ENCODE data around the gene C14orf119. TPM values are rescaled to one million over a fixed set of nuclear protein-coding genes. Genes with fewer than 3 reads are reported as not detected.
A peak's percentile ranks its signal among the peaks of the same experiment; 100 is the strongest.

The C14orf119 gene
- total and polyA plus RNA-seq, 4 experiments from 2014 or later: 49.7 to 147 (median 67.1) TPM

DNA sequence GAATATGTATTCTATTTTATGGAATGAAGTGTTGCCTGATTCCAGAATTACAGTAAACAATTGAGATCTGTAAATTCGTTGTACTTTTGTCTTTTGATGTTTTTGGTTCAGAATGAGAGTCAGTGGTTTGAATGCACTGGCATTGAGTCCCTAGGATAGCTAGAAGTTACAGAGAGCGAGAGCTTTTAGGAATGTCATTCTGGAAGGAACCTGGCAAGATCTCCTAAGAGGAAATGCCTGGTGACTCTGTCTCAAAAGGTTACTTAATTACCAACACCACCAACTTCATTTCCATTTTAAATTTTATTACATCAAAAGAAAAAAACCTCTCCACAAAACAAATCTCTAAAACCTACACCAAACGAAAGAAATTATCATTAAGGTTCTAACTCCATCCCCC lies 29.7 kb downstream of the C14orf119 start:
- Histone ChIP-seq H3K36me3 (ENCODE audit: insufficient read depth, low read length) (no peaks in the 10 kb centered on the region), H3K9me3 (ENCODE audit: control insufficient read depth in 1 of 2, low read length in 2 of 2) (no peaks in the 10 kb centered on the region), H3K27me3 (ENCODE audit: insufficient read depth, low read length) (no peaks in the 10 kb centered on the region), H3K4me3 (ENCODE audit: low read length in 2 of 2) (no peak overlapping the region), H3K4me1 (ENCODE audit: insufficient read depth, low read length) (peaks cover 19% of the 10 kb centered on the region), H3K27ac (ENCODE audit: low read depth, low read length) (no peak overlapping the region)
- H3K4me3 Mint-ChIP-seq: no peak overlapping the region
- H3K4me1 Mint-ChIP-seq: peaks cover 18 to 30% (median 23%) of the 10 kb centered on the region in 4 donors
- no peaks in the 10 kb centered on the region for H3K9me3 Mint-ChIP-seq
- POLR2A ChIA-PET (ENCODE audit: partially characterized antibody): no interaction called here
- H3K36me3 Mint-ChIP-seq: no peaks in the 10 kb centered on the region
- no peak for DNase-seq
- intact Hi-C loops (cut with micrococcal nuclease): no loop called here
- CTCF ChIA-PET (ENCODE audit: partially characterized antibody): interaction anchor here (0.7 to 1.8 kb wide), 3 partner anchors 35 to 61 kb away, joined by 3 to 8 read pairs (median 3); no protein-coding TSS in a partner anchor
- peaks cover 0 to 3% of the 10 kb centered on the region in 2 donors for H3K27me3 Mint-ChIP-seq
- no peak overlapping the region for H3K27ac Mint-ChIP-seq

DNA sequence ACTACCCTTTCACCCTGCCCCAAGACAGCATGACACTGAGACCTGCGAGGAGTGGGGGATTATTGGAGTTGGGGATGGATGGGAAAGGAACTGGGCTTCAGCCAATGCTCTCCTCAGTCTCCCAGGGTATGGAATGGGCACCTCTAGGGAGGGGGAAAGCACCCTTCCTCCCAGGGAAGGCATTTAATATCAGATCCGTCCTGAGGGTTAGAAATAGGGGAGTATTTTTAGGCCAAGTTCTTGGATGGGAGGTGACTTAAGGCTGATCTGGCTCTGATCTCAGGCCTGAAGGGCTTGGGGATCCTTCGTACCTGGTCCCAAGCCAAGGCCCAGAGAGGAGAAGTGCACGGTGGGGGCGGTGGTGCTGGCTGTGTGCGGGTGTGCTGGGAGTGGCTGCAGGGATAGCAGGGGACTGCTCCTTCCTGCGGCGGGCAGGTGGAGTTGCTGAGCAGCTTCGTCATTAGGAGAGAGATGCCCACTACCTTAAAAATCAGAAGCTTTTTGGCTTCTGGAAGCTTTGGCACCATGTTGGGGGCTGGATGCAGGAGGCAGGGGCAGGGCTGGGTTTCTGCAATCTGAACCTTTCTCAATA lies 30.7 kb downstream of the C14orf119 start:
- H3K27ac Mint-ChIP-seq: peak overlapping the region in 2 of 7 donors; percentile 16 to 59
- Histone ChIP-seq H3K9me3 (ENCODE audit: control insufficient read depth in 1 of 2, low read length in 2 of 2) (no peaks in the 10 kb centered on the region), H3K4me3 (ENCODE audit: low read length in 2 of 2) (no peak overlapping the region), H3K27me3 (ENCODE audit: insufficient read depth, low read length) (no peaks in the 10 kb centered on the region), H3K27ac (ENCODE audit: low read depth, low read length) (no peak overlapping the region), H3K4me1 (ENCODE audit: insufficient read depth, low read length) (peaks cover 8% of the 10 kb centered on the region), H3K36me3 (ENCODE audit: insufficient read depth, low read length) (no peaks in the 10 kb centered on the region)
- ChIA-PET POLR2A (ENCODE audit: partially characterized antibody) (no interaction called here), CTCF (ENCODE audit: partially characterized antibody) (interaction anchor here (1.0 kb wide), 1 partner anchor 58 kb away, joined by 3 read pairs; no protein-coding TSS in a partner anchor)
- DNase-seq: no peak
- no peak overlapping the region for H3K4me3 Mint-ChIP-seq
- H3K36me3 Mint-ChIP-seq: no peaks in the 10 kb centered on the region
- intact Hi-C loops (cut with micrococcal nuclease): no loop called here
- peaks cover 0 to 6% of the 10 kb centered on the region in 2 donors for H3K27me3 Mint-ChIP-seq
- peaks cover 8 to 19% (median 13%) of the 10 kb centered on the region in 4 donors for H3K4me1 Mint-ChIP-seq
- no peaks in the 10 kb centered on the region for H3K9me3 Mint-ChIP-seq

DNA sequence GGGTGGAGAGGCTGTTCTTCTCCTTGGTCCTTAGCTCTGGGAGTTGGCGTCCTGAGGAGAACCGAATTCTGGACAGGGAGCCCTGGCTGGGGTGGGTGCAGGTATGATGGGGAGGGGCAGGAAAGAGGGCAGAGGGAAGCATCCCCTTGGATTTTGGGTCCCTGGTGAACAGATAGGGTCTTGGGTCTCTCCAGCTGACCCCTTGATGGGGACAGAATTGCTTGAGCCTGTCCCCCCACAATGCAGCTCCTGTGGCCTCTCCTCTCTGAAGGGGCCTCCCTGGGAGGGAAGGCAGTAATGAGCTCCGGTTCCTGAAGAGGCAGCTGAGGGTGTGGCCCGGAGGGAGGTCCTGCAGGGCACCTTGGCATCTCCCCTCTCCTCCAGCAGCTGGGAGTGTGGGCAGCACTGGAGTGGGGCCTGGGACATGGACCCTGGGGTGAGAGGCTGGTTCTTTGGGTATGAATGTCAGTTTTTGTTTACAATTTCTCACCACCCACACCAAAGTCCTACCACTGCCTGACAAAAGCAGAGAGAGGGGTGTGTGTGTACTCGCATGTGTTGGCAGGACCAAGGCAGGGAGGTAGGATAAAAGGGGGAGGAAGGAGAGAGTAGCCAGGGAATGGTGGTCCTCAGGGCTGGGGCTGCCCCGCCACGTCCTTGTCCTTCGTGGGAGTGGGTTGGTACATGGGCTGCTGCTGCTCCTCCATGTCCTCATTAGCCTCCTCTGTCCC lies 31.4 kb downstream of the C14orf119 start:
- H3K27me3 Mint-ChIP-seq: peaks cover 0 to 8% of the 10 kb centered on the region in 2 donors
- Histone ChIP-seq H3K27me3 (ENCODE audit: insufficient read depth, low read length) (no peaks in the 10 kb centered on the region), H3K9me3 (ENCODE audit: control insufficient read depth in 1 of 2, low read length in 2 of 2) (no peaks in the 10 kb centered on the region), H3K36me3 (ENCODE audit: insufficient read depth, low read length) (no peaks in the 10 kb centered on the region), H3K27ac (ENCODE audit: low read depth, low read length) (no peak overlapping the region), H3K4me1 (ENCODE audit: insufficient read depth, low read length) (peaks cover 2% of the 10 kb centered on the region), H3K4me3 (ENCODE audit: low read length in 2 of 2) (no peak overlapping the region)
- no peak overlapping the region for H3K4me3 Mint-ChIP-seq
- POLR2A ChIA-PET (ENCODE audit: partially characterized antibody): no interaction called here
- intact Hi-C loops (cut with micrococcal nuclease): no loop called here
- no peak for DNase-seq
- H3K4me1 Mint-ChIP-seq: peaks cover 3 to 13% (median 7%) of the 10 kb centered on the region in 4 donors
- CTCF ChIA-PET (ENCODE audit: partially characterized antibody): interaction anchor here (1.0 kb wide), 1 partner anchor 58 kb away, joined by 3 read pairs; no protein-coding TSS in a partner anchor
- peak overlapping the region in 1 of 7 donors; percentile 17 for H3K27ac Mint-ChIP-seq
- no peaks in the 10 kb centered on the region for H3K36me3 Mint-ChIP-seq
- no peaks in the 10 kb centered on the region for H3K9me3 Mint-ChIP-seq

DNA sequence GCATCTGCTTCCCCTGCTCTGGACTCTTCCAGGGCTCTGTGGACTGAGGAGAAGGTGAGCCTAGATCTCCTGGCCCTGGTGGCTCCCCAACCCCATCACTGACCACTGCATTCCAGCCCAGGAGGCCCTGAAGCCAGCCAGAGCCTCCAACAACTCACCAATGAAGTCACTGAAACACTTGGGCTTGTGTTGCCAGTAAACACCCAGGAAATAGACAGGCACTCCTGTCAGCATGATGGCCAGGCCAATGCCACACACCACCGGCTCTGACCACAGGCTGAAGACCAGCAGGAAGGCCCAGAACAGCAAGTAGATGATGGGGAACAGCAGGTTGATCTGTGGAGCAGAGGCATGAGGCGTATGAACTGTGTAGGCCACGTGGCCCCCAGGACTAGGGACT lies 32.6 kb downstream of the C14orf119 start:
- Histone ChIP-seq H3K4me1 (ENCODE audit: insufficient read depth, low read length) (no peaks in the 10 kb centered on the region), H3K36me3 (ENCODE audit: insufficient read depth, low read length) (no peaks in the 10 kb centered on the region), H3K9me3 (ENCODE audit: control insufficient read depth in 1 of 2, low read length in 2 of 2) (no peaks in the 10 kb centered on the region), H3K4me3 (ENCODE audit: low read length in 2 of 2) (no peak overlapping the region), H3K27me3 (ENCODE audit: insufficient read depth, low read length) (no peaks in the 10 kb centered on the region), H3K27ac (ENCODE audit: low read depth, low read length) (no peak overlapping the region)
- no peak for DNase-seq
- no peak overlapping the region for H3K4me3 Mint-ChIP-seq
- H3K4me1 Mint-ChIP-seq: peaks cover 3 to 7% (median 5%) of the 10 kb centered on the region in 4 donors
- peaks cover 1 to 8% of the 10 kb centered on the region in 2 donors for H3K27me3 Mint-ChIP-seq
- intact Hi-C loops (cut with micrococcal nuclease): no loop called here
- ChIA-PET CTCF (ENCODE audit: partially characterized antibody) (no interaction called here), POLR2A (ENCODE audit: partially characterized antibody) (no interaction called here)
- H3K27ac Mint-ChIP-seq: peak overlapping the region in 1 of 7 donors; percentile 36
- no peaks in the 10 kb centered on the region for H3K36me3 Mint-ChIP-seq
- H3K9me3 Mint-ChIP-seq: no peaks in the 10 kb centered on the region

DNA sequence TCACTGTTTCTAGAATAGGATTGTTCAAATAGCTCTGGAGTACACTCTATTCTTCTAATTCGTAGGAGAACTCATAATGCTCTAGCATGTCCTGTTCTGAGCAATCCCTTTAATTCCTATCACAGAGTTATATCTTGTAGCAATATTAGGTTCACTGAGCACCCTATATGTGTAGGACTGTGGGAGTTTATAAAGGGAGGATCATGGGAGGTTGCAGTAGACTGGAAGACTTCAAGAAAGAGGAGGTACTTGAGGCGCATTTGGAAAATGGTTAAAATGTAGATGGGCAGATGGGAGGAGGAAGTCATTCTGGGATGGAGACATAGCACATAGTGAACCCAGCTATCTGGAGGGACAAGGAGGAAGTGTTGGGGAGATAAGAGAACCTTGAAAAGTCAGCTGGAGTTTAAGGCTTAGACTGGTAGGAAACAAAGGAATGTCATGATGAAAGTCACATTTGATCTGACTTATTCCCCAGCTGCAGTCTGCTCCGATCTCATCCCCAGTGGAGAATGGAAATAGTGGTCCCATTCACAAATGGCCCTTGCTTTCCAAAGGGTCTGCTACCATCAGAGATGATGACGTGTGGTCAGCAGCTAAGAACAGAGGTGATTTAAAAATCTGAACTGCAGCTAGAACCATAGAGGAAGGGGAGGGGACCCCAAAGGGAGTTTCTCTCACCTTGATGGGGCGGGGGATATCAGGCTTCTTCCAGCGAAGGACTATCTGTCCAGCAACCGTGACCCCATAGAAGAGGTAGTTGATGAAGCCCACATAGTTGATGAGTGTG lies 33.9 kb downstream of the C14orf119 start:
- peak overlapping the region in 1 of 7 donors; percentile 31 for H3K27ac Mint-ChIP-seq

DNA sequence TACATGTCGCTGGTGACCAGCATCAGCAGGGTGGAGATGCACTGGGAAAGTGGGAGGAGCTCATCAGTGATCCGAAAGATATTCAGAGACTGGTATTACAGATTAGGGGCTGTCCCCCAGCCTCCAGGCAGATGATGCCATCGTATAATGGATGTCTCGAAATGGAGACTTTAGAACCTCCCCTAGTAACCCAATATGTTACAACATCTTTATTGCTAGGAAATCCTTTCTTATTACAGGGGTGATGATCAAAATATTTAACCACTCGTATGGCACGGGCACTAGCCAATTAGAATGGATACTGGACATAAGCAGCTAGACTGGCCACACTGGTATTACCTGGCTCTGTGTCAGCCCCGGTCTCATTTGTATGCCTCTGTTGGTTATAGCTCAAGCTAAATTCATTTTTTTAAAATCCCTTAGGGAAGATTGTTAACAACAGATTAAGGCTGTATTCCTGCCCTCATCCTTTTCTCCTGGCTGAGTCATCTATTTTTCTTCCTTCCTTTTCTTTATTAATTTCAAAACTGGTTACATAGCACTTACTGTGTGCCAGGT lies 34.5 kb downstream of the C14orf119 start:
- H3K27ac Mint-ChIP-seq: peak overlapping the region in 1 of 7 donors; percentile 25
- POLR2A ChIA-PET (ENCODE audit: partially characterized antibody): interaction anchor here (0.6 kb wide), 1 partner anchor 139 kb away, joined by 3 read pairs; no protein-coding TSS in a partner anchor
- H3K36me3 Mint-ChIP-seq: no peaks in the 10 kb centered on the region
- peaks cover 3 to 7% (median 5%) of the 10 kb centered on the region in 4 donors for H3K4me1 Mint-ChIP-seq
- H3K4me3 Mint-ChIP-seq: no peak overlapping the region
- peaks cover 1 to 8% of the 10 kb centered on the region in 2 donors for H3K27me3 Mint-ChIP-seq
- Histone ChIP-seq H3K27me3 (ENCODE audit: insufficient read depth, low read length) (no peaks in the 10 kb centered on the region), H3K36me3 (ENCODE audit: insufficient read depth, low read length) (no peaks in the 10 kb centered on the region), H3K4me1 (ENCODE audit: insufficient read depth, low read length) (no peaks in the 10 kb centered on the region), H3K9me3 (ENCODE audit: control insufficient read depth in 1 of 2, low read length in 2 of 2) (no peaks in the 10 kb centered on the region), H3K27ac (ENCODE audit: low read depth, low read length) (no peak overlapping the region), H3K4me3 (ENCODE audit: low read length in 2 of 2) (no peak overlapping the region)
- intact Hi-C loops (cut with micrococcal nuclease): no loop called here
- DNase-seq: no peak
- CTCF ChIA-PET (ENCODE audit: partially characterized antibody): interaction anchor here (0.9 to 2.6 kb wide), 4 partner anchors 9 to 250 kb away, joined by 3 to 18 read pairs (median 4); partner anchors contain the start of gene CEBPE
- no peaks in the 10 kb centered on the region for H3K9me3 Mint-ChIP-seq

More for the DNA sequence above, 33.9 kb downstream of the C14orf119 start:
- H3K27ac ChIP-seq (ENCODE audit: low read depth, low read length): no peak overlapping the region
- ChIA-PET CTCF (ENCODE audit: partially characterized antibody) (interaction anchor here (0.9 to 2.6 kb wide), 5 partner anchors 8 to 251 kb away, joined by 3 to 18 read pairs (median 3); partner anchors contain the start of gene CEBPE), POLR2A (ENCODE audit: partially characterized antibody) (no interaction called here)
- H3K9me3 ChIP-seq (ENCODE audit: control insufficient read depth in 1 of 2, low read length in 2 of 2): no peaks in the 10 kb centered on the region
- intact Hi-C loops (cut with micrococcal nuclease): no loop called here
- no peaks in the 10 kb centered on the region for H3K36me3 Mint-ChIP-seq
- H3K4me3 Mint-ChIP-seq: no peak overlapping the region
- peaks cover 1 to 8% of the 10 kb centered on the region in 2 donors for H3K27me3 Mint-ChIP-seq
- H3K36me3 ChIP-seq (ENCODE audit: insufficient read depth, low read length): no peaks in the 10 kb centered on the region
- no peaks in the 10 kb centered on the region for H3K4me1 ChIP-seq (ENCODE audit: insufficient read depth, low read length)
- H3K4me1 Mint-ChIP-seq: peaks cover 3 to 7% (median 5%) of the 10 kb centered on the region in 4 donors
- H3K9me3 Mint-ChIP-seq: no peaks in the 10 kb centered on the region
- H3K4me3 ChIP-seq (ENCODE audit: low read length in 2 of 2): no peak overlapping the region
- no peak for DNase-seq
- H3K27me3 ChIP-seq (ENCODE audit: insufficient read depth, low read length): no peaks in the 10 kb centered on the region

Measured in CD4-positive, alpha-beta memory T cell (primary cell).